SJSA1 (cell line): ENCODE results near the gene CMTM2. TPM values are rescaled to one million over a fixed set of nuclear protein-coding genes. Genes with fewer than 3 reads are reported as not detected.
"Not testable (repeated sequence)": the region's sequence is repeated elsewhere in the genome, so short reads cannot be mapped to it uniquely, and the experiment has no call there.

Source experiments
- DNase-seq, 2 experiments: peaks; one replicate each; pipeline ENCODE4 v3.0.0-alpha.2; 2015 to 2020; ENCODE audit warnings: low spot score in 2 of 2, low read depth in 1 of 2
- H3K27ac ChIP-seq: fragments of 250-450 bp; sonication (Bioruptor Pico); 2 replicates; pipeline ENCODE4 v1.5.1; 2020; ENCODE audit warnings: mild to moderate bottlenecking, moderate library complexity
- H3K27me3 ChIP-seq: fragments of 250-450 bp; sonication (Bioruptor Pico); replicated peaks from 2 replicates; pipeline ENCODE4 v1.5.1; 2020; ENCODE audit warnings: mild to moderate bottlenecking, moderate library complexity
- H3K36me3 ChIP-seq: fragments of 250-450 bp; sonication (Bioruptor Pico); 2 replicates; pipeline ENCODE4 v1.5.1; 2020; ENCODE audit warnings: mild to moderate bottlenecking
- H3K4me1 ChIP-seq: fragments of 250-450 bp; sonication (Bioruptor Pico); replicated peaks from 2 replicates; pipeline ENCODE4 v1.6.1; 2021; ENCODE audit warnings: mild to moderate bottlenecking
- H3K4me3 ChIP-seq: fragments of 250-450 bp; sonication (Bioruptor Pico); 2 replicates; pipeline ENCODE4 v1.5.1; 2020; ENCODE audit warnings: mild to moderate bottlenecking
- H3K9me3 ChIP-seq: fragments of 250-450 bp; sonication (Bioruptor Pico); replicated peaks from 2 replicates; pipeline ENCODE4 v1.5.1; 2020; ENCODE audit warnings: mild to moderate bottlenecking
- total RNA-seq: library from RNA; depleted of rRNA; stranded (reverse); fragments of >200 nt; shearing (Covaris generic); gene quantifications from 2 replicates; pipeline ENCODE4 v1.2.3, GENCODE V29; 2014

Gene CMTM2
- total RNA-seq, 1 experiment from 2014 or later: not detected

GRCh38 chr16:66616169-66616568 is 36.9 kb downstream of the CMTM2 start:
- H3K27ac ChIP-seq: no peak overlapping the region
- no peak for DNase-seq
- peaks cover 32% of the 10 kb centered on the region for H3K36me3 ChIP-seq
- H3K4me3 ChIP-seq: no peak overlapping the region
- H3K27me3 ChIP-seq: no peaks in the 10 kb centered on the region; the same call in 1 of the 2 replicates
- H3K4me1 ChIP-seq: peaks cover 25% of the 10 kb centered on the region
- H3K9me3 ChIP-seq: no peaks in the 10 kb centered on the region

DNA sequence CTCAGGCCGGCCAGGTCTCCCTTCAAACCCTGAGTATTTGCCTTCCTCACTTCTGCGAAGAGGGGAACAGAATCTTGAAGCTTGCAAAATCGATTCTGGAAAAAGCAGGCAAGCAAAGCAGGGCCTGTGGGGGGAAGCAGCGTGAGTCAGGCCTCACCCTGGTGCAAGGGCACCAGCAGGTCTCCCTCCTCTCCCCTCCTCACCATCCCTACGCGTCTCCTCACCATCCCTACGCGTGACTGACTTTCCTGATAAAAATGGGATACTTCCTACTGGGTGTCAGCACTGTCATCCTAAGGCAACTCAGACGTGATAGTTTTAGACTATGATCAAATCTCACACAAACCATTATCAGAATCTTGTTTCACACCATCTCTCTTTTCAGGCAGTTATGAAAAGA is 37.3 kb downstream of the CMTM2 start:
- Histone ChIP-seq H3K27ac (no peak overlapping the region), H3K36me3 (peaks cover 27% of the 10 kb centered on the region), H3K4me1 (peaks cover 25% of the 10 kb centered on the region), H3K4me3 (no peak overlapping the region), H3K27me3 (no peaks in the 10 kb centered on the region; the same call in 1 of the 2 replicates), H3K9me3 (no peaks in the 10 kb centered on the region)
- DNase-seq: no peak

DNA sequence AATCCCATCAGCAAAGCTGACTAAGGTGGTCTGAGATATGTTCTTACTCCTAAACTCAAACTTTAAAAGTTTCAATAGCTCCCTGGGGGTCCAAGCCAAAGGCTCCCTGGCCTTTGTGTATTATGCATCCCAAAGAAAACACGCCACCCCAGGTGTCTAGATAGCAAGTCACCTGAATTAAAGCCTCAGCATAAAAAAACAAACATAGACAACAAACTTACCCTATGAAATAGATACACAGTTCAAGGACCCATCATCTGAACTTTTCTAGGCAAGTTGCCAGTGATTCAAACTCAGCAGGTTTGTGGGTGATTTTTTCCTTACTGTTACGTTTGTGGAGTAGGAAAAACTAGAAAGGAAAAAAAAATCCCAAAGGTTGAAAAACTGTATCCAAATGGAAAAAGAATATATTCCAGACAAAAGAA is 37.8 kb downstream of the CMTM2 start:
- DNase-seq: no peak
- H3K4me3 ChIP-seq: no peak overlapping the region
- no peaks in the 10 kb centered on the region for H3K9me3 ChIP-seq
- H3K27ac ChIP-seq: no peak overlapping the region
- H3K36me3 ChIP-seq: peaks cover 23% of the 10 kb centered on the region
- no peaks in the 10 kb centered on the region; the same call in 1 of the 2 replicates for H3K27me3 ChIP-seq
- H3K4me1 ChIP-seq: peaks cover 25% of the 10 kb centered on the region

DNA sequence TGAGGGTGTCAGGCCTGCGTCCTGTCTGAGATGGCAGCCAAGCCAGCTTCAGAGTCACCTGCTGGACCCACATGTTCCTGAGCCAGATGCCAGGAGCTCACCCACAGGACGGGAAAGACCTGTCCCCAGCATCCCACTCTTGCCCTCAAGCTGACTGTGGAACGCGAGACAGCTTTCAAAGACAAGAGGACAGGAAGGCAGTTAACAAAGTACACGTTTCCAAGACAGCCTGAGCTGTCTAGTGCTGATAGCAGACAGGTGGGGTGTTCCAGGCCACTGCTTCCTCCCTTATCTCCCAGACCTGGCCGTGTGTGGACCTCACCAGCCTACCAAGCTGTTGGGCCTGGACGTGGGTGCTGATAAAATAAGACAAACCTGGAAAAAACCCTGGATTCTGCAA is 38.5 kb downstream of the CMTM2 start:
- peaks cover 25% of the 10 kb centered on the region for H3K4me1 ChIP-seq
- H3K4me3 ChIP-seq: no peak overlapping the region
- H3K27me3 ChIP-seq: no peaks in the 10 kb centered on the region; the same call in 1 of the 2 replicates
- DNase-seq: no peak
- no peak overlapping the region for H3K27ac ChIP-seq
- peaks cover 16% of the 10 kb centered on the region for H3K36me3 ChIP-seq
- H3K9me3 ChIP-seq: no peaks in the 10 kb centered on the region

DNA sequence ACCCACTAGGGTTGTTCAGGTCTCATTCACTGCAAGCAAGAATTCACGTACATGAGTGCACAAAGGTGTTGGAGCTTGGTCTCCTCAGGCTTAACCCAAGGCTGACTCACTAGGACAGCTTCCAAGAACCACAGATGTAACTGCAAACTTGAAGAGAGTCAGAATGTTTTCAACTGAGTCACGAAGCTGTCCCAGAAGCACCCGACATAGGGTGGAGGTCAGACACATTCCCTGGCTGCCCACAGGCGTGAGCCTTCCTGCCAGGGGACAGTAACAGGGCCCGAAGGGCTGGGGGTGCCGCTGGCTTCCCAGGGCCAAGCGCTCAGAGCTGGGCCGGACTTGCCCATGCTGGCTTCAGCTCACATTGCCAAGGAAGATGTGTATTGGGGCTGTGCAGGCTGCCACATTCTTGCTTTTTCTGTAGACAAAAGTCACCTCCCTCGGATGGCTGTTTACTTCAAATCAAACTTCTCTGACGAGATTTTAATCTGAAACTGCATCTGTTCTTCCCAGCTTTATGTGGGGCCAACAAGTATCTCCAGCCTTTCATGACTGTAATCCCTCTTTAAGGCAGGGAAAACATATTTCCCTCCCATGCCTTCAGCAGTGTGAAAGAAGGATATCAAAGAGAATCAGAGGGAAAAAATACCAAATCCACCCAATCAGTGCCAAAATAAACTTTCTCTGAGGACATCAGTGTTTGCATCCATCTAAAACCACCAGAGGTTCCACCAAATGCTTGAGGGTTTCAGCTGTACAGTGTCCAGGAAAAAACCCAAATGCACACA is 39.5 kb downstream of the CMTM2 start:
- Histone ChIP-seq H3K27ac (peak overlapping the region; percentile 65), H3K4me1 (peaks cover 25% of the 10 kb centered on the region), H3K27me3 (no peaks in the 10 kb centered on the region; the same call in 1 of the 2 replicates), H3K4me3 (no peak overlapping the region), H3K36me3 (peaks cover 7% of the 10 kb centered on the region), H3K9me3 (no peaks in the 10 kb centered on the region)
- peak; percentile 83 to 86 for DNase-seq

DNA sequence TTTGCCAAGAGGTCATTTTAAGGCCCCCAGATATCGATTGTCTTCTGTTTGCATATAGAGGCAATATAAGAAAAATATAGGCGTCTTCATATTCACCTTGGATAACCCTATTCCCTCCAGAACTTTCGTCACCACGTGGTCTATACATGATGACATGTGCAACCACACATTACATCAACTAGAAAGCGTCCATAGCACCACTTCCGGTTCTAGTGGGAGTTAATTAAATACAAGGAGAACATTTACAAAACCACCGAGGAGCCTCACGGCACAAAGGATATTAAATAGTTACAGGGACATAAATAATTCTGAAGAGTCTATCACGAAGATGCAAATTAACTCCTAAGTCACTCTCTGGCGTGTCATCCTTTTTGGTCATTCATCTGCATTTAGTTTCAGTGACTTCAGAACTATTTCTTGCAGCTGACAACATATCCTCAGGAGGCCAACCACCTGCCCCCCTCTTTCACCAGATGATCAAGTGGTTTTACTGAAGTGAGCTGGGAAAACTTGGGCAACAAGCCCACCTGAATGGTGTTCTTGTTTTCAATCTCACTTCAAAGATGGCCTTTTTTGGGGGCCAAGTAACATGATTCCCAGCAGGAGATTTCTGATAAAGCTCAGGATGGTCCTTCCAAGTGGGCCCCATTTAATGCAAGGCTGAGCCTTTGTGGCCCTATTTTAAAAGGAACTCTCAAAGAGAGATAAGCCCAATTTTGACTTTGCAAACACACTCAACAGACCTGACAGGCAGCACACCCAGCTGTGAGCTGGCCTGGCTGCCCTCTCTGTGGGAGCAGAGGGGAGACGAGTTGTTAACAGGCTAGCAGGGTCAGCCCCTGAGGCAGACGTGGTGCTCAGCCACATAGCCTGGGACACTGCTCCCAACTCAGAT is 40.5 kb downstream of the CMTM2 start:
- DNase-seq: peak in 1 of 2 experiments; percentile 34
- Histone ChIP-seq H3K4me3 (no peak overlapping the region), H3K4me1 (peaks cover 25% of the 10 kb centered on the region)

GRCh38 chr16:66620429-66620795 is 41.1 kb downstream of the CMTM2 start:
- H3K27me3 ChIP-seq: no peaks in the 10 kb centered on the region; the same call in 1 of the 2 replicates
- no peak for DNase-seq
- H3K27ac ChIP-seq: no peak overlapping the region

More for the DNA sequence above, 40.5 kb downstream of the CMTM2 start:
- Histone ChIP-seq H3K27ac (peak overlapping the region; percentile 65), H3K9me3 (no peaks in the 10 kb centered on the region), H3K36me3 (peaks cover 2% of the 10 kb centered on the region; the same call in 1 of the 2 replicates), H3K27me3 (no peaks in the 10 kb centered on the region; the same call in 1 of the 2 replicates)

DNA sequence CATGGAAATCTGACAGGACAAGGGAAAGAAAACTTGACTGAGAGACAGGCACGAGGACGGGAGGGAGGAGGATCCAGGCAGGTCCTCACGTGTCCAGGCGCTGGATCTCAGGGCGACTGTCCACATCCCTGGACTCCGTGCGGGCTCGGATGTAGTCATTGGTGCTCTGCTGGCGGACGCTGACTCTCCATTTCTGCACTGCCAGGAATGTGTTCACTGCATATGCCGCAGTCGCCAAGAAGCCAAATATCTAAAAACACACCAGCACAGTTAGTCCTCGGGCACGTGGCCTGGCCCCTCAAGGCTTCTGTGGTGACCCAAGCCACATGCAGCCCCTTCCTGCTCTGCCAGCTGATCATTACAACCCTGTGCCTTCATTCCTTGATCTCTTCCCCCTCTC is 42.7 kb downstream of the CMTM2 start:
- Histone ChIP-seq H3K4me3 (no peak overlapping the region), H3K27ac (no peak overlapping the region), H3K27me3 (no peaks in the 10 kb centered on the region), H3K9me3 (no peaks in the 10 kb centered on the region), H3K4me1 (peaks cover 25% of the 10 kb centered on the region), H3K36me3 (peaks cover 2% of the 10 kb centered on the region; the same call in 1 of the 2 replicates)
- no peak for DNase-seq

More at GRCh38 chr16:66620429-66620795, 41.1 kb downstream of the CMTM2 start:
- Histone ChIP-seq H3K36me3 (peaks cover 2% of the 10 kb centered on the region; the same call in 1 of the 2 replicates), H3K4me1 (peaks cover 25% of the 10 kb centered on the region), H3K9me3 (no peaks in the 10 kb centered on the region), H3K4me3 (no peak overlapping the region)

DNA sequence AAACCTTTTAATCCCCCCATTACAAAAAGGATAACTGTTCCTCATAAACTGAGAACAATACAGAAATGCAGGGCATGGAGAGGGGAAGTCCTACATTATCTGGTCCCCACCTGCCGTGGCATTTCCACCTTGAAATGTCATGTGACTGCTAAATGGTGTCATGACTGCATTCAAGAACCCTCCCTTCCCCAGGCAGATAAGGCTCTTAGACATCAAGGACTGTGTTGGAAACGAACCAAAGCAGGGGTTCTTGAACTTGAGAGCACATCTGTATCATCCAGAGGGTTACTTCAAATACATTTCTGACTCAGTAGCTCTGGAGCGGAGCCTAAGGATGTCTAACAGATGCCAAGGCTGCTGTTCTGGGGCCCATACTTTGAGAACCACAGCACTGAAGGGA is 43.6 kb downstream of the CMTM2 start:
- Histone ChIP-seq H3K27me3 (no peaks in the 10 kb centered on the region), H3K27ac (no peak overlapping the region), H3K4me3 (no peak overlapping the region), H3K9me3 (no peaks in the 10 kb centered on the region), H3K4me1 (peaks cover 24% of the 10 kb centered on the region), H3K36me3 (peaks cover 2% of the 10 kb centered on the region; the same call in 1 of the 2 replicates)
- DNase-seq: no peak

DNA sequence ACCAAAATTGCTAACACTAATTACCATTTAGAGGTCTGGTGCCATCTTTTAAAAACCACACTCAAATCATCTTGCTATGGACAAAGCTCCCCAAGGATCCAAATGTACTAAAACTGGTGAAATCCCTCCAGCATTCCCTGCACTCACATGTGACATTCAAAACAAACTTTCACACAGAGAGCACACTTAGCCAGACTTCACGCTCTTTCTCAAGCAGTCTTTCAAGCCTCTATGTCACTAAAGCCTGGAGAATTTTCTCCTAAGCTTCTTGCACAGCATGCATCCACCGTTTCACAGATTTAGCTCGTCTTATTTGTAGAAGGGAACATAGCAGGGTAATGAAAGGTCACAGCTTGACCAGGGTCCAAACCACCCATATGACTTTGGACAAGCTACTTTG is 44.5 kb downstream of the CMTM2 start:
- H3K9me3 ChIP-seq: no peaks in the 10 kb centered on the region
- DNase-seq: no peak
- no peak overlapping the region for H3K4me3 ChIP-seq
- H3K27me3 ChIP-seq: no peaks in the 10 kb centered on the region
- peaks cover 2% of the 10 kb centered on the region; the same call in 1 of the 2 replicates for H3K36me3 ChIP-seq
- H3K4me1 ChIP-seq: peaks cover 15% of the 10 kb centered on the region
- H3K27ac ChIP-seq: no peak overlapping the region

- not testable (repeated sequence) for H3K4me1 ChIP-seq, DNase-seq, H3K4me3 ChIP-seq, H3K27ac ChIP-seq, H3K9me3 ChIP-seq, H3K27me3 ChIP-seq, H3K36me3 ChIP-seq
These were observed 48.5 kb downstream of the CMTM2 start for GRCh38 chr16:66627611-66628378.

- no peaks in the 10 kb centered on the region for H3K27me3 ChIP-seq
- H3K4me1 ChIP-seq: no peaks in the 10 kb centered on the region
- no peak for DNase-seq
- H3K27ac ChIP-seq: no peak overlapping the region
- no peaks in the 10 kb centered on the region for H3K9me3 ChIP-seq
- H3K36me3 ChIP-seq: no peaks in the 10 kb centered on the region; the same call in 1 of the 2 replicates
- H3K4me3 ChIP-seq: no peak overlapping the region
These were observed 50.6 kb downstream of the CMTM2 start for GRCh38 chr16:66629856-66630255.

DNA sequence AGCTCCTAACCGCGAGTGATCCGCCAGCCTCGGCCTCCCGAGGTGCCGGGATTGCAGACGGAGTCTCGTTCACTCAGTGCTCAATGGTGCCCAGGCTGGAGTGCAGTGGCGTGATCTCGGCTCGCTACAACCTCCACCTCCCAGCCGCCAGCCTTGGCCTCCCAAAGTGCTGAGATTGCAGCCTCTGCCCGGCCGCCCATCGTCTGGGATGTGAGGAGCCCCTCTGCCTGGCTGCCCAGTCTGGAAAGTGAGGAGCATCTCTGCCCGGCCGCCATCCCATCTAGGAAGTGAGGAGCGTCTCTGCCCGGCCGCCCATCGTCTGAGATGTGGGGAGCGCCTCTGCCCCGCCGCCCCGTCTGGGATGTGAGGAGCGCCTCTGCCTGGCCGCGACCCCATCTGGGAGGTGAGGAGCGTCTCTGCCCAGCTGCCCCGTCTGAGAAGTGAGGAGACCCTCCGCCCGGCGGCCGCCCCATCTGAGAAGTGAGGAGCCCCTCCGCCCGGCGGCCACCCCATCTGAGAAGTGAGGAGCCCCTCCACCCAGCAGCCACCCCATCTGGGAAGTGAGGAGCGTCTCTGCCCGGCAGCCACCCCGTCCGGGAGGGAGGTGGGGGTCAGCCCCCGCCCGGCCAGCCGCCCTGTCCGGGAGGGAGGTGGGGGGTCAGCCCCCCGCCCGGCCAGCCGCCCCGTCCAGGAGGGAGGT is 51.4 kb downstream of the CMTM2 start:
- not testable (repeated sequence) for H3K36me3 ChIP-seq, H3K4me1 ChIP-seq, H3K27ac ChIP-seq, H3K9me3 ChIP-seq, H3K27me3 ChIP-seq, H3K4me3 ChIP-seq, DNase-seq
